OCI-M2 (cell line): Measurements from ENCODE around the gene JPT1.
"Not testable (repeated sequence)": the region's sequence is repeated elsewhere in the genome, so short reads cannot be mapped to it uniquely, and the experiment has no call there.

Source experiments
- DNase-seq: peaks from one replicate; lab custom pipeline; 2025; ENCODE audit not compliant: unreplicated experiment; lab: John Stamatoyannopoulos, UW

Gene JPT1

DNA sequence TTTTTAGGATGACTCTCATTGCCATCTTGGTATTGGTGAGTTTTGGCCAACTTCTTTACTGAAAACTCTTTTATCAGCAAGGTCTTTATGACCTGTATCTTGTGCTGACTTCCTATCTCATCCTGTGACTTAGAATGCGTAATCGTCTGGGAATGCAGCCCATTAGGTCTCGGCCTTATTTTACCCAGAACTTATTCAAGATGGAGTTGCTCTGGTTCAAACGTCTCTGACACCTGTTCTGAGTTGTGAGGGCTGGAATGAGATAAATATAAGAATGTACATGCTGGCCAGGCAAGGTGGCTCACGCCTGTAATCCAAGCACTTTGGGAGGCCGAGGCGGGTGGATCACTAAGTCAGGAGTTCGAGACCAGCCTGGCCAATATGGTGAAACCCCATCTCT lies 4.2 kb upstream of the JPT1 start:
- not testable (repeated sequence) for DNase-seq

DNA sequence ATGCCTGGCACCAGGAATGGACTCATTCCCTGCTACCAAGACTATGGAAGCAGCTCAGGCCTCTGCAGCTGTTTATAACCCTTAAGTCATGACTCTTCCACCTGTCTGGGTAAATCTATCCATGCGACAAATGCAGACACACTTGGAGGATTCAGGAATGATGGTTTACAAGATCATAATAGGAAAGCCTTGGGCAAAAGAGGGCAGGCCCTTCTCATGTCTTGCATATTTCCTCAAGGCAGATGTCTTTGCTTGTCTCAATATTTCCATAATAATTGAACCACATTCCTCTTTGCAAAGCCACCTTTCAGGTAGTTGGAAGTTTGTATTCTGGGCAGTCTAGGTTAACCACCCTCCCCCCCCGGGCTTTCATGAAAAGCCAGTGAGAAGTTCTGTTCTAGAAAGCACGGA lies 884 bp upstream of the JPT1 start:
- no peak for DNase-seq

DNA sequence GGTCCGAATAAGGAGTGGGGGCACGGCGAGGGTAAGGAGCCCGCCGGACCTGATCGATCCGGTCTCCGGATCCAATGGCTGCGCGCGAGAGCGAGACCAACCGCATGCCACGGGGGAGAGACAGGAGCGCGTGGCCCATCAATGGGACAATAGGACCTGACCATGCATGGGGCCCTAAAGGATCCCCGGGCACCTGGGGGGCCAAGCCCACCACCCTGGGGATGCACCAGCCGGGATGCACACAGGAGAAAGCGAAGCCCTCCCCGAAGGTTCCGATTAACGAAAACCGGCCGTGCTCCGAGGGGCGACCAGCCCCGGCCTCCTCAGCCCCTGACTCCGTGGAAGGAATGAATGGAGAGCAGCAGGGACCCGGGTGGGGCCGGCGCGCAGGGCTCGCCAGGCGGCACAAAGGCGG lies 525 bp downstream of the JPT1 start:
- DNase-seq, result no peak

DNA sequence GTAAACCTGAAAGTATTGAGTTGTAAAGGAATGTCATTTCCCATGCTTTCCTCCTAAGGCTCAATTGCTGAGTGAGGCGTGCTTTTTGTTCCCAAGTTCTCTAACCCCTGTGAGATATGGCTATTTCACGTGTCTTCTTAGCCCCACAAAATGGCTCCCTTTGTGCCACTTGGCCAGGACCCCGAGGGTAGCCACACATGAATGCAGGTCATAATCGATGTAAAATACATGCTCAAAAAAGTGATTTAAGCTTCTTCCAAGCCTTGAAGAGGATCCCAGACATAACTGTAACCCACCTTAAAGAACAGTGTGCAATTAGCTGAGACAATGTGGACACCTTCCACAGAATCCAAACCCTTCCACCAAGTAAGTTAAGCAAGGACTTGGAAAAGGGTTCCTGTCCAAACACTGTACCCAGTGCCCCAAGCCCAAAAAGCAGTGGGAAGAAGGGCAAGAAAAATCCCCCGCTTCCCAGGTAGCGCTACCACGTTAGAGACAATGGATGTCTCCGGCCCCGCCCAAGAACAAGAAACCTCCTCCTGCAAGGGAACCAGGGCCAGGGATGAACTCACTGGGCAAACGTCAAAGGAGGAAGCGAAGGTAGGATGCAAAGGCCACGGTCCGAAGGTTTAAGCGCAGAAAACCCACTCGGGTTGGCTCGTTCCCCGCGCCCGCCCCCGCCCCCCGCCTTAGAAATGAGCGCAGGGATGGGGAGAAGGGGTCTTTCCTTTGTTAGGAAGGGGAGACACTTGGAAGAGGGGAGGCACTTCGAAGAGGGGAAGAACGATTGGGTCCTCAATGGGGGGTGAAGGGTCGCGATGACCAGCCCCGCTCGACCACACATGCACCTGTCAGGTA lies 1.2 kb downstream of the JPT1 start:
- no peak for DNase-seq

DNA sequence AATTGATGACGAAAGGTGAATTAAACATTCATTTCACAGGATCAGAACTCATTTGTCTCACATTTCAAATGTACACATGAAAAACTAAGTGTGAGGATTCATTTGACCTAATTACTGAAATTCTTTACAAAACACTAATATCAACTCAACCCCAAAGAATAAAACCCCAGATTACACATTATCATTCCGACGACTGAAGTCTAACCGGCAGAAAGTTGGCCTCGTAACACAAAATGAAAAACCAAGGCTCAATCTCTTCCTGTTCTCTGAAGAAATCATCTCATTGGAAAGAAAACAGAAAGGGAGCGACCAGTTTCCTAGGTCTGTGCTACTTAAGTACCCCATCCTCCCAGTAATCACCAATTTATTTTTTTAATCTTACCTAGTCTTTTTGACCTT lies 1.8 kb downstream of the JPT1 start:
- no peak for DNase-seq

DNA sequence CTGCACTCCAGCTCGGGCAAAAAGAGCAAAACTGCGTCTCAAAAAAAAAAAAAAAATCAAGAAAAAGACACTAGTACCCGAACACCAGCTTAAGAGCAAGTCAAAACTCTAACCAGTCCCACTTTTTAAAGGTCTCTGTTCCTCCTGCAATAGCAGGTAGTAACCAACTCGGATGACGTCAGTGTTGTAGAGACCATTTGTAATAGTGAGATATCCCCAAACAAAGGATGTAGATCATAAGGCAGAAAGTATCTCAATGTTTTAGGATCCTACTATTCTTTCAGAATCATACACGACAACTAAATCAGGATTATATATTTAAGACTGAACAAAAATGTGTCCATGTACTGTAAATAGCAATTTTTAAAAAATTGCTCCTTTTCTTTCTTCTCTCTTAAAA lies 2.4 kb downstream of the JPT1 start:
- no peak for DNase-seq

DNA sequence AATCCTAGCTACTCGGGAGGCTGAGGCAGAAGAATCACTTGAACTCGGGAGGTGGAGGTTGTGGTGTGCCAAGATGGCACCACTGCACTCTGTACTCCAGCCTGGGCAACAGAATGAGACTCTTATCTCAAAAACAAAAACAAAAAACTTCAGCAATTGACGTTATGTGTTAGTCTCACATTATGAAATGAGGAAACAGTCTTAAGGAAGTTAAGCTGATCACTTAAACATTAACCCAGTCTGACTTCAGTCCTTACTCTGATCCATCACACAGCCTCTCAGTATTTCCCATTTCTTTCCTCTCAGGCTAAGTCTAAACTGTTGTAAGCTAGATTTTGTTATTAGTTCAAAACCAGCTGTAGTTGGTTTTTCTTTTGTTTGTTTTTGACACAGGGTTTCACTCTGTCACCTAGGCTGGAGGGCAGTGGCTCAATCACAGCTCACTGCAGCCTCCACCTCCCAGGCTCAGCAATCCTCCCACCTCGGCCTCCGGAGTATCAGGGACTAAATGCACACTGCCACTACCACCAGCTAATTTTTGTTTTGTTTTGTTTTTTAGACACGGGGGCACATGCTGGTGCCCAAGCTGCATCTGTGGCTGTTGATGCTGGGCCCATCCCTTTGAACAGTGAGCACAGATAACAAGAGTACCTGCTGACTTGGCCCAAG lies 6.3 kb downstream of the JPT1 start:
- DNase-seq, result no peak

DNA sequence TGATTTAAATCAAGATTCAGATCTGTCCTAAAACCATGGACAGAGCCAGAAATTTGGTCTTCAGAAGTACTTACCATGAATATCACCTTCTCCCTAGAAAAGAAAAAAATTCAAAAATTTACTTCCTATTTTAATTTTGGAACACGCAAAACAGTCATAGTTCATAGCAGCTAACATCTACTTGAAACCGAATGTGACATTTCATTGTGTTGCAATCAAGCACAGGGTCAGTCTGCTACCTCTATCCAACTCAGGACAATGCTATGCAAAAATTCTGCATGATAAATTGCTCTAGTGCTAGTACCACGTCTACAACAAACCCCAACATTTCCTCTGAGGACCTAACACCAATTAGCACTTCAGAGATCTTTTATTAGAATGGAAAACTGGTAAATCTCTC lies 7.7 kb downstream of the JPT1 start:
- no peak for DNase-seq

DNA sequence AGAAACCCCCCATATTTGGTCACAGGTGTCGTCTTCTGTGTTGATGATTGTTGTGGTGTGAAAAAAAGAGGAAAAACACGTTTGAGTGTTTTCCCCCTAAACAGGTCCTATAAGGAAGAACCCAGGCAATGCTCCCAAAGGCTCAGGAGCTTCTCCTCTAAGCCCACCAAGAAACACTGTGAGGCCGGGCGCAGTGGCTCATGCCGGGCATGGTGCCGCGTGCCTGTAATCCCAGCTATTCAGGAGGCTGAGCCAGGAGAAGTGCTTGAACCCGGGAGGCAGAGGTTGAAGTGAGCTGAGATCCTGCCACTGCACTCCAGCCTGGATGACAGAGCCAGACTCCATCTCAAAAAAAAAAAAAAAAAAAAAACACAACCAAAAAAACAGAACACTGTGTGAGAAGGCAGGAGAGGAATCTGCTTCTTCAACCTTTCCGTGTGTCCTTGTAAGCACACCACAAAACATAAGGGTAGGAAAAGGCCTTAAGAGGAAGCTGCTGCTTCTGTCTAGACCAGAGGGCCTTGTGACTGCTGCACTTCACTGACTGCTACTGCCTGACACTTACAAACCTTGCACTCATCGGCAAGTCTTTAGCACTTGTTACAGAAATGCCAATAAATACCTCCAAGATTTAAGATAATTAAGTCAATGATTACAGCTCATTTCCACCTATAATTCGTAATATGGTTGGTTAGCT lies 9.3 kb downstream of the JPT1 start:
- DNase-seq, result no peak

DNA sequence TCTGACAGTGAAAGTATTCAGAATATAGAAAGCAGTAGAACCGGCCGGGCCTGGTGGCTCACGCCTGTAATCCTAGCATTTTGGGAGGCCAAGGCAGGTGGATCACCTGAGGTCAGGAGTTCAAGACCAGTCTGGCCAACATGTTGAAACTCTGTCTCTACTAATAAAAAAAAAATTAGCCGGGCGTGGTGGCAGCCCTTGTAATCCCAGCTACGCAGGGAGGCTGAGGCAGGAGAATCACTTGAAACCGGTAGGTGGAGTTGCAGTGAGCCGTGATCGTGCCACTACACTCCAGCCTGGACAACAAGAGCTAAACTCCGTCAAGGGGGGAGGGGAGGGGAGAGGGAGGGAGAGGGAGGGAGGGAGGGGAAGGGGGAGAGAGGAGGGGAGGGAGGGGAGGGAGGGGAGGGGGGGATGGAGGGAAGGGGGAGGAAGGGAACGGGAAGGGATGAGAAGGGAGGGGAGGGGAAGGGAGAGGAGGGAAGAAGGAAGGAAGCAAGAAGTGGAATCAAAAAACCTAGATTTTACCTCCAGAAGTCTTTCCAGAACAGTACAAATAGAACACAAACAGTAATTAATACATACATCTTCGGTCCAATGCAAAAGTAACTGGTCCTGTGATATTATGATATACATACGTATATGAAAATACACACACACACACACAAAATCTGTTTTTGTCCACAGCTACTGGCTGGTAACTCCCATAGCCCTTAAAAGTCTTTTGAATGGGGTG lies 11.9 kb downstream of the JPT1 start:
- no peak for DNase-seq

DNA sequence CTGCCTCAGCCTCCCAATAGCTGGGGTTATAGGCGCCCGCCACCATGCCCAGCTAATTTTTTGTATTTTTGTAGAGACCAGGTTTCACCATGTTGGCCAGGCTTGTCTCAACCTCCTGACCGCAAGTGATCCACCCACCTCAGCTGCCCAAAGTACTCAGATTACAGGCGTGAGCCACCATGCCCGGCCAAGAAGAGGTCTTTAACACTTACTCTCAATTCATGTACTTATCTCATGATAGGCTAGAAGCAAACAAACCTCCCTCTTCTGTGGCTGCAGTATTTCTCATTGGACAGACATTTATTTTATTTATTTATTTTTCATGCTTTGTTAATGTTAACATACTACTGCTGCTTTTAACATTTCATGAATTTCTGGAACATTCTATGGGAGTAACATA lies 15.8 kb downstream of the JPT1 start:
- DNase-seq, result no peak

DNA sequence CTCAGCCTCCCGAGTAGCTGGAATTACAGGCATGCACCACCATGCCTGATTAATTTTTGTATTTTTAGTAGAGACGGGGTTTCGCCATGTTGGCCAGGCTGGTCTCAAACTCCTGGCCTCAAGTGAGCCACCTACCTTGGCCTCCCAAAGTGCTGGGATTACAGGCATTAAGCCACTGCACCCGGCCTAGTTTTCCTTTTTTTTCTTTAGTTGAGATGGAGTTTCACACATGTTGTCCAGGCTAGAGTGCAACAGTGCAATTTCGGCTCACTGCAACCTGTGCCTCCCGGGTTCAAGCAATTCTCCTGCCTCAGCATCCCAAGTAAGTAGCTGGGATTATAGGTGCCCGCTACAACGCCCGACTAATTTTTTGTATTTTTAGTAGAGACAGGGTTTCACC lies 16.6 kb downstream of the JPT1 start:
- not testable (repeated sequence) for DNase-seq

DNA sequence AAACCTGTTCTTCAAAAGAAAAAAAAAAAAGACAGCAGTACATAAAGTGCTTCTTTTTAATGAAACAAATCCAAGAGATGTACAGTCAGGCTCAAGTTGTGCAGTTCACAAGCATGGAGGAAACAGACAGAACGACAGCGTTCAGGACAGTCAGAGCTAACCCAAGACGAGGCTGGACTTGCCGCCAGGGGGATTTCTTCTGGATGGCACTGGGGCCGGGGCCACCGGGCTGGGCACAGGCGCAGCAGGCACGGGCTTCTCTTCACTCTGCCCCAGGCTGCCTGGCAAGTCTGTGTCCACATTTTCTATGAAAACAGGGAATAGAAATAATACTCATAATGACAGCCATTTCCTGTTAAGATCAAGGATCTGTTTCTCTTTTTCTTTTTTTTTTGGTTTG lies 18.4 kb downstream of the JPT1 start:
- no peak for DNase-seq

DNA sequence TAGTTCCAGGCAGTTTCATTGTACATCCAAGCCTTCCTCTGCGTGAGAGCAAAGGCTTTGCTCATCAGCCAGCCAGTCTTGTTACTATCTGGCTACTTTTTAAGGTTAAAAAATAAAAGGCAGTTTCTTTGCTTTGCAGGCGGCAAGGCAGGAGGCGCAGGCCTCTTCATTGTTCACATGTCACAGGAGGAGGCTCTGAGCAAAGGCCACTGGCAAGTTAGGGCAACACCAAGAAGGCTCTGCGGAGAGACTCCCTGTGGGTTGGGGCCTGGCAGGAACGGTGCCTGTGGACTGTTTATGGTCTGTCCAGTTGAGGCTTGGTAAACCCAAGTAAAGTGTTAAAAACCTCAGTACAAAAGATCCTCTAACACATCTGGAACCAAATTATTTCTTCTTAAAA lies 18.9 kb downstream of the JPT1 start:
- DNase-seq, result no peak

DNA sequence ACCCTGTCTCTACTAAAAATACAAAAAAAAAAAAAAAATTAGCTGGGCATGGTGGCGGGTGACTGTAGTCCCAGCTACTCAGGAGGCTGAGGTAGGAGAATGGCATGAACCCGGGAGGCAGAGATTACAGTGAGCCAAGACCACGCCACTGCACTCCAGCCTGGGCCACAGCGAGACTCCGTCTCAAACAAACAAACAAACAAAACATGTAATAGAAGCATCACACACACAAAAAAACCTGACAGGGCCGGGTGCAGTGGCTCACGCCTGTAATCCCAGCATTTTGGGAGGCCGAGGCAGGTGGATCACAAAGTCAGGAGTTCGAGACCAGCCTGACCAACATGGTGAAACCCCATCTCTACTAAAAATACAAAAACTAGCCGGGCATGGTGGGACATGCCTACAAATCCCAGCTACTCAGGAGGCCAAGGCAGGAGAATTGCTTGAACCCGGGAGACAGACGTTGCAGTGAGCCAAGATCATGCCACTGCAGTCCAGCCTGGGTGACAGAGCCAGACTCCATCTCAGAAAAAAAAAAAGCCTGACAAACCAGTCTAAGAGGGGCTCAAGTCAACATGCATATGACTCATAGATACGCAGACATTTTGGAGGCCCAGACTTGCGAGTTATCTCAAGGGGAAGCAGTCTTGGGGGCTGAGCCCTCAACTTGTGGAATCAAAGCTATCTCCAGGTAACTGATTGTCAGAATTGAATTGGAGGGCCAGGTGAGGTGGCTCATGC lies 20.5 kb downstream of the JPT1 start:
- not testable (repeated sequence) for DNase-seq

DNA sequence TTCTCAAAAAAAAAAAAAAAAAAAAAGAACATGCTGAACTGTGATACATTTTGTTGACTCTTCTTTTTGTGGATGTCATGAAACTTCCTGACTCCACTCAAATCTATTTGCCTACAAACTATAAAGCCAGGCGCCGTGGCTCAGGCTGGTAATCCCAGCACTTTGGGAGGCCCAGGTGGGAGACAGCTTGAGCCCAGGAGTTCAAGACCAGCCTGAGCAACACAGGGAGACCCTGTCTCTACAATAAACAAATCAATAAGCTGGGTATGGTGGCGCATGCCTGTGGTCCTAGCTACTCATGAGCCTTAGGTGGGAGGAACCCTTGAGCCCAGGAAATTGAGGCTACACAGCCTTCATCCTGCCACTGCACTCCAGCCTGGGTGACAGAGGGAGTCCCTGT lies 21.3 kb downstream of the JPT1 start:
- no peak for DNase-seq

DNA sequence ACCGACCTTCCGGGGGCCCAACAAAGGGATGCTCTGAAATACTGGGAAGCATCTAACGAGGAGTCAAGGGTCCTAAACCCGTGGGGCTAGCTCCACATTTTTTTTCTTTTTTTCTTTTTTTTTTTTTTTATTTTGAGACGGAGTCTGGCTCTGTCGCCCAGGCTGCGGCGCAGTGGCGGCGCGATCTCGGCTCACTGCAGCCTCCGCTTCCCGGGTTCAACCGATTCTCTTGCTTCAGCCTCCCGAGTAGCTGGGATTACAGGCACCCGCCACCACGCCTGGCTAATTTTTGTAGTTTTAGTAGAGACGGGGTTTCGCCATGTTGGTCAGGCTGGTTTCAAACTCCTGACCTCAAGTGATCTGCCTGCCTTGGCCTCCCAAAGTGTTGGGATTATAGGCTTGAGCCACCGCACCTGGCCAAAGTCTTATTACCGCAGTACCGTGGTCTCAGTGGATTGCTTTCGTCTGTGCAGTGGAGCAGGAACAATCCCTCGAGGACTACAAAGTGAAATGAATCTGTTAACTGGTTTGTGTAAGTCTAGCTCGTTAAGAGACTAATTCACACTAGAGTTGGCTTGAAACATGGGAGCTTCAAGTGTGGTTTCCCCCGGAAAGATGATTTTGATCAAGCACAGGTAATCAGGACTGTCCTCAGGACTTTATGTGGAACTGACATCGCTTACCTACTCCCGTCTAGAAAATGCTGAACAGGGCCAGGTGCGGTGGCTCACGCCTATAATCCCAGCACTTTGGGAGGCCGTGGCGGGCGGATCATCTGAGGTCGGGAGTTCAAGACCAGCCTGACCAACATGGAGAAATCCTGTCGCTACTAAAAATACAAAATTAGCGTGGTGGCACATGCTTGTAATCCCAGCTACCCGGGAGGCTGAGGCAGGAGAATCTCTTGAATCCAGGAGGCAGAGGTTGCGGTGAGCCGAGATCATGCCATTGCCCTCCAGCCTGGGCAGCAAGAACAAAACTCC lies 22.0 kb downstream of the JPT1 start:
- DNase-seq, result not testable (repeated sequence)

DNA sequence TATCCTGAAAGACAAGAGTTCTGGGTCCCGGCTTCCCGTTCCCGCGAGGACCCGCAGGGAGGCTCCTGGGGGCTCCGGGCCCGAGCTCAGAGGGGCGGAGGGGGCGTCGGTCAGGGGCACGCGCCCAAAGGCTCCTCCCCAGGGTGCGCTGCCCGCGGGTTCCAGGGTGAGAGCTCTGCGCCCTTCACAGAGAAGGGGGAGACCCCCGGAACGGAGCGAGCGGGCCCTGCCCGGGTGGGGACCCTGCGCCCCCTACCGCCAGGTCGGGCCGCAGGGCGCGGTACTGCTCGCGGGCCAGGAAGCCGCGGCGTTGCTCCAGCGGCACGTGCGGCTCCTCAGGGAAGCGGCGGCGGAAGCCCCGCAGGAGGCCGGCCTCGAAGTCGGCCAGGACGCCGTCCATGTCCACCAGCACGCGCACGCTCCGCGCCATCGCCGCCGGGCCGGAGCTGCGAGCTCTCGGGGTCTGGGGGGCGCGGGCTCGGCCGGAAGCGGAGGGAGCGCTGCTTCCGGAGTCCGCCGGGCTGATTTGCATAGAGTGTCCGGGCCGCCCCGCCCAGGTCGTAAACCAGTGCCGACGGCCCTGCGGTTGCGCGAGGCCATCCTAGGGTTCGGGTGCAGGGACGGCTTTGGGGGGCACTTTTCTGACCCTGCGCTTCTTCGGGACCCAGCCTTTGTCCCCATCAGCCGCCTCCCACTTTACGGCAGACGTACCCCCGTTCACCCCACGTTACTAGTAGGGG lies 22.9 kb downstream of the JPT1 start, which contains the start of gene NT5C:
TSS of gene NT5C (minus strand) at position 465 of the 740 bp plus-strand sequence. CDS start at position 430, 35 bp downstream.
- DNase-seq, result no peak
